ENCODE results near the gene TRIM27. TPM values are rescaled to one million over a fixed set of nuclear protein-coding genes. Genes with fewer than 3 reads are reported as not detected.
A peak's percentile ranks its signal among the peaks of the same experiment; 100 is the strongest.

The TRIM27 gene
- total RNA-seq, 4 donors from 2014 or later = 24.6 to 108 (median 48.7) TPM

DNA sequence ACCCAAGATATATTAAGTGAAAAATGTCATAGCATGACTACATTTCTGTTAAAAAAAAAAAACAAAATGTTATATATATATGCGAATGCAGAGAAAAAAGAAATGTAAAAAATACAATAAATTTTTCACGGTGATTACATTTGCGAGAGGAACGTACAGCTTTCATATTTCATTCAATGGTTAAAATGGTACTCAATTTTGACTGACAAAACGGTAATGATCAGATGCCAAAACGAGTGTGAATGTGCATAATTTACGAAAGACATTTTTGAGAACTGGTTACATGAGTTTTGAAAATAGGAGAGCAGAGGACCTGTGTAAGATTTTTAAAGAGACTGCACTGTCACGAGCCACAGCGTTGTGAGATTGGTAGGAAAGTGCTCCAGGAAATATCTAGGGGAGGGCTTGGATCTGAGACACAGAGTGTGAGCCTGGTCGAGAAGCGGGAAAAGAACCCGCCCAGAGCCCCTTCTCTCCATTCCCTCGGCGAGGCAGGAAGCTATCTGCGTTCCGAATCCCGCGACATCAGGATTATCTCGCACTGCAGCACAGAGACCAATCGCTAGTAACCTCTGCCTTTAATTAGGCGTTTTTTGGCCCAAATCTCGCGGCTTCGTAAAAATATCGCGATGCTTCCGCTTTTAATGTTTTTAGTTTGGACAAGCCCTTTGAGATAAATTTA is 28.5 kb downstream of the TRIM27 start:
- peak; percentile 92 to 97 for DNase-seq
- TF ChIP-seq, protein P1, sequence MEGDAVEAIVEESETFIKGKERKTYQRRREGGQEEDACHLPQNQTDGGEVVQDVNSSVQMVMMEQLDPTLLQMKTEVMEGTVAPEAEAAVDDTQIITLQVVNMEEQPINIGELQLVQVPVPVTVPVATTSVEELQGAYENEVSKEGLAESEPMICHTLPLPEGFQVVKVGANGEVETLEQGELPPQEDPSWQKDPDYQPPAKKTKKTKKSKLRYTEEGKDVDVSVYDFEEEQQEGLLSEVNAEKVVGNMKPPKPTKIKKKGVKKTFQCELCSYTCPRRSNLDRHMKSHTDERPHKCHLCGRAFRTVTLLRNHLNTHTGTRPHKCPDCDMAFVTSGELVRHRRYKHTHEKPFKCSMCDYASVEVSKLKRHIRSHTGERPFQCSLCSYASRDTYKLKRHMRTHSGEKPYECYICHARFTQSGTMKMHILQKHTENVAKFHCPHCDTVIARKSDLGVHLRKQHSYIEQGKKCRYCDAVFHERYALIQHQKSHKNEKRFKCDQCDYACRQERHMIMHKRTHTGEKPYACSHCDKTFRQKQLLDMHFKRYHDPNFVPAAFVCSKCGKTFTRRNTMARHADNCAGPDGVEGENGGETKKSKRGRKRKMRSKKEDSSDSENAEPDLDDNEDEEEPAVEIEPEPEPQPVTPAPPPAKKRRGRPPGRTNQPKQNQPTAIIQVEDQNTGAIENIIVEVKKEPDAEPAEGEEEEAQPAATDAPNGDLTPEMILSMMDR (IDR thresholded peaks at IDR 0.05) = no peak
- peak; percentile 63 to 80 for TF ChIP-seq POLR2A (IDR thresholded peaks at IDR 0.05)
- Histone ChIP-seq H3K4me3 (peak overlapping the region; percentile 54 to 70), H3K9me3 (no peaks in the 10 kb centered on the region), H3K27me3 (no peaks in the 10 kb centered on the region), H3K4me1 (no peaks in the 10 kb centered on the region), H3K36me3 (no peaks in the 10 kb centered on the region), H3K27ac (peak overlapping the region; percentile 98 to 99)
- intact Hi-C loops (cut with DNase I; ENCODE audit: low total_unique reads) = no loop called here

DNA sequence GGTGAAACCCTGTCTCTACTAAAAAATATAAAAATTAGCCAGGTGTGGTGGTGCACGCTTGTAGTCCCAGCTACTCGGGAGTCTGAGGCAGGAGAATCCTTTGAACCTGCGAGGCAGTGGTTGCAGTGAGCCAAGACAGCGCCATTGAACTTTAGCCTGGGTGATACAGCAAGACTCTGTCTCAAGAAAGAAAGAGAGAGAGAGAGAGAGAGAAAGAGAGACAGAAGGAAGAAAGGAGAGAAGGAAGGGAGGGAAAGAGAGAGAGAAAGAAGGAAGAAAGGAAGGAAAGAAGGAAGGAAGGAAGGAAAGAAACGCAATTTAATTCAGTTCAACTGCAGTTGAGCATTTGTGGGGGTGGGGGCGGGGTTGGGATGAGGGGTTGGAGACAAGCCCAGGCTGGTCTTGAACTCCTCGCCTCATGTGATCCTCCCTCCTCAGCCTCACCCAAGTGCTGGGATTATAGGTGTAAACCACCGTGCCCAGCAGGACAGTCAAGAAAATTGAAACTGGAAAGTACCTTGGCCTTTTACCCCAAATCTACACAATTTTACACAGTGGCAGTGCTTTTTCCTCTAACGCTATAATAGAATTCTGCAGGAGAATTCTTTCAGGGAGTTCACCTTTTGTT is 30.5 kb downstream of the TRIM27 start:
- no peak for DNase-seq
- no peaks in the 10 kb centered on the region for H3K36me3 ChIP-seq
- H3K4me3 ChIP-seq = no peak overlapping the region
- no peaks in the 10 kb centered on the region for H3K9me3 ChIP-seq
- no peak overlapping the region for H3K27ac ChIP-seq
- H3K4me1 ChIP-seq = no peaks in the 10 kb centered on the region
- TF ChIP-seq, protein P1 (IDR thresholded peaks at IDR 0.05) = no peak
- TF ChIP-seq POLR2A (IDR thresholded peaks at IDR 0.05) = no peak
- no peaks in the 10 kb centered on the region for H3K27me3 ChIP-seq
- intact Hi-C loops (cut with DNase I; ENCODE audit: low total_unique reads) = no loop called here

DNA sequence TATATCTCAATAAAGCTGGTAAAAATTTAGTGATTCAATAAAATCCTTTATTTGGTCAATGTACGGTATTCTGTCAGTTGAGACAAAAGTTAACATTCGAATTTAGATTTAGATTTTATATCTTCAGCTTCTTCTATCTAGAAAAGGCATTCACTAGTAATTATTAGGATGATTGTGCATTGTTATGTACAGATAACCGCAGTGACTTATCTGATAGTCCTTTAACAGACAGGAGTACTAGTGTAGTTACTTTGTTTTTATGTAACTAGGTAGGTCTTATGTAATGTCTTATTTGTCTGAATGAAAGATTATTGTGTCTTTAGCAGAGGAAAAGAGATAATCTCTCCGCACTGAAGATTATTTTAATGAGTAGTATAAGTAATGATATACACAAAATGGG is 31.3 kb downstream of the TRIM27 start:
- Histone ChIP-seq H3K27me3 (no peaks in the 10 kb centered on the region), H3K4me3 (no peak overlapping the region), H3K27ac (no peak overlapping the region), H3K36me3 (no peaks in the 10 kb centered on the region), H3K4me1 (no peaks in the 10 kb centered on the region), H3K9me3 (no peaks in the 10 kb centered on the region)
- no peak for DNase-seq
- TF ChIP-seq POLR2A (IDR thresholded peaks at IDR 0.05) = no peak
- TF ChIP-seq, protein P1 (IDR thresholded peaks at IDR 0.05) = no peak
- intact Hi-C loops (cut with DNase I; ENCODE audit: low total_unique reads) = no loop called here

DNA sequence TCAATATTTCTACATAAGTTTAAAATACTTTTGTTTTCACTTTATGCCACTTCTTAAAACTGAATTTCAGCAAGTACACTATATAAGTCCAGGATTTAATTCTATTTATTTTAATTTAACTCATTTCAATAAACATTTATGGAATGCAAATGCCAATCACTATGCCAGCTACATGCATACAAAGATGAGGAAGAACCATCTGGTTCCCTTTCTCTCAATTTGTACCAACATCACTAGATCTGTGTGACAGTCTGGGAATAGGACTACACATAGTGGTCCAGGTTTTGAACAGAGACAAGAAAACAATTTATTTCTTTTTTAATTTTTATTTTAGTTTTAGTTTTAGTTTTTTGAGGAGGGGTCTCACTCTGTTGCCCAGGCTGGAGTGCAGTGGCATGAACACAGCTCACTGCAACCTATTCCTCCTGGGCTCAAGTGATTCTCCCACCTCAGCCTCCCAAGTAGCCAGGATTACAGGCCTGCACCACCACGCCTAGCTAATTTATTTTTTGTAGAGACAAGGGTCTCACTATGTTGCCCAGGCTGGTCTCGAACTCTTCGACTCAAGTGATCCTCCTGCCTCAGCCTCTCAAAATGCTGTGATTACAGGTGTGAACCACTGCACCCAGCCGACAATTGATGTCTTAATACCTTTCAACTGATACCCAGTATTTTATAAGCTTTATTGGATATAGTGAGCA is 35.8 kb downstream of the TRIM27 start:
- Histone ChIP-seq H3K36me3 (no peaks in the 10 kb centered on the region), H3K9me3 (no peaks in the 10 kb centered on the region)
- intact Hi-C loops (cut with DNase I; ENCODE audit: low total_unique reads) = loop anchor here (10.0 kb wide), 1 partner anchor 47 kb away; no protein-coding TSS in a partner anchor

More for the DNA sequence above, 35.8 kb downstream of the TRIM27 start:
- Histone ChIP-seq H3K4me3 (no peak overlapping the region), H3K27ac (no peak overlapping the region), H3K4me1 (no peaks in the 10 kb centered on the region), H3K27me3 (no peaks in the 10 kb centered on the region)
- no peak for DNase-seq
- TF ChIP-seq, protein P1 (IDR thresholded peaks at IDR 0.05) = no peak
- no peak for TF ChIP-seq POLR2A (IDR thresholded peaks at IDR 0.05)
